B cell (primary cell): ENCODE data around the gene PPARG. TPM values are rescaled to one million over a fixed set of nuclear protein-coding genes. Genes with fewer than 3 reads are reported as not detected.

Experiments used
- ATAC-seq: fragments of 200-7000 bp; cut with Tn5 transposase; one replicate; pipeline ENCODE4 v1.10.0; 2021; ENCODE audit warnings: low read depth, mild to moderate bottlenecking, moderate number of reproducible peaks, moderate library complexity
- CTCF ChIA-PET: fragments of 350-600 bp; sonication (Branson Sonifier 250); formaldehyde crosslinking; loops from one replicate; lab custom pipeline; 2021; ENCODE audit warnings: antibody characterized with exemption, inconsistent platforms; lab: Charles Lee
- POLR2A ChIA-PET: fragments of 350-600 bp; sonication (Branson Sonifier 250); formaldehyde crosslinking; loops from one replicate; lab custom pipeline; 2021; ENCODE audit warnings: antibody characterized with exemption; lab: Charles Lee
- DNase-seq: peaks from one replicate; pipeline ENCODE4 v3.0.0; 2013
- H2AFZ ChIP-seq: 2 replicates; pipeline ENCODE4 v1.6.1; 2012; ENCODE audit warnings: mild to moderate bottlenecking, low read depth, low read length; ENCODE audit not compliant: insufficient read depth, poor library complexity, severe bottlenecking
- H3K27ac ChIP-seq, 2 donors: 1 replicate in 1 of 2; 2 replicates in 1 of 2; pipeline ENCODE4 v1.5.1; 2012 to 2013; ENCODE audit warnings: low read length in 2 of 2, mild to moderate bottlenecking in 2 of 2, moderate library complexity in 1 of 2
- H3K27me3 ChIP-seq, 4 experiments: fragments of 200-600 bp in 1 of 4; sonication (generic) in 1 of 4; replicated peaks in 1 of 4; 1 replicate in 2 of 4; 2 replicates in 2 of 4; pipeline versions ENCODE4 v1.6.1 to v1.7.0; 2013 to 2016; ENCODE audit warnings: low read length in 3 of 4, mild to moderate bottlenecking in 2 of 4, mixed read lengths in 1 of 4, moderate library complexity in 1 of 4; ENCODE audit not compliant: insufficient read depth in 4 of 4, control insufficient read depth in 3 of 4; ENCODE audit errors: control extremely low read depth in 1 of 4
- H3K36me3 ChIP-seq, 2 experiments: replicated peaks in 1 of 2; 1 replicate in 1 of 2; 2 replicates in 1 of 2; pipeline versions ENCODE4 v1.6.1 to v1.7.1; 2013; ENCODE audit warnings: low read length in 1 of 2; ENCODE audit not compliant: insufficient read depth in 2 of 2, control insufficient read depth in 1 of 2; ENCODE audit errors: control extremely low read depth in 1 of 2, extremely low read depth in 1 of 2
- H3K4me1 ChIP-seq, 2 donors: fragments of 200-600 bp in 1 of 2; sonication (generic) in 1 of 2; 1 replicate in 1 of 2; 2 replicates in 1 of 2; pipeline versions ENCODE4 v1.5.1 to v1.6.1; 2013 to 2017; ENCODE audit warnings: low read length in 2 of 2; ENCODE audit not compliant: control insufficient read depth in 2 of 2, insufficient read depth in 2 of 2
- H3K4me2 ChIP-seq: replicated peaks from 2 replicates; pipeline ENCODE3; 2012; ENCODE audit warnings: mild to moderate bottlenecking, low read depth, low read length; ENCODE audit not compliant: poor library complexity, severe bottlenecking
- H3K4me3 ChIP-seq, 5 experiments: fragments of 200-600 bp in 1 of 5; sonication (generic) in 1 of 5; 1 replicate in 3 of 5; 2 replicates in 2 of 5; pipeline versions ENCODE4 v1.5.1 to v1.7.0; 2011 to 2016; ENCODE audit warnings: low read length in 4 of 5, mild to moderate bottlenecking in 4 of 5, low read depth in 2 of 5, control low read depth in 1 of 5, moderate library complexity in 1 of 5; ENCODE audit not compliant: insufficient read depth in 1 of 5; ENCODE audit errors: control extremely low read depth in 1 of 5, extremely low read depth in 1 of 5
- H3K79me2 ChIP-seq: fragments of 200-600 bp; sonication (generic); one replicate; pipeline ENCODE4 v1.6.0; 2016; ENCODE audit warnings: low read length; ENCODE audit not compliant: control insufficient read depth, insufficient read depth
- H3K9ac ChIP-seq: fragments of 200-600 bp; sonication (generic); 2 replicates; pipeline ENCODE4 v1.6.1; 2017; ENCODE audit warnings: mild to moderate bottlenecking, low read length, moderate library complexity
- H3K9me3 ChIP-seq, 3 donors: one replicate each; pipeline versions ENCODE4 v1.6.1 to v1.7.1; 2013; ENCODE audit warnings: low read length in 2 of 3; ENCODE audit not compliant: control insufficient read depth in 2 of 3, insufficient read depth in 1 of 3; ENCODE audit errors: control extremely low read depth in 1 of 3
- H4K20me1 ChIP-seq: 2 replicates; pipeline ENCODE4 v1.6.0; 2012; ENCODE audit warnings: mild to moderate bottlenecking, low read length; ENCODE audit not compliant: insufficient read depth, control insufficient read depth, poor library complexity, severe bottlenecking
- H3K27ac Mint-ChIP-seq: one replicate; pipeline ENCODE4 v1.8.0; 2021; ENCODE audit warnings: mixed read lengths
- H3K27me3 Mint-ChIP-seq: one replicate; pipeline ENCODE4 v1.8.0; 2021; ENCODE audit warnings: mixed read lengths
- H3K4me1 Mint-ChIP-seq: one replicate; pipeline ENCODE4 v1.8.0; 2021; ENCODE audit warnings: mixed read lengths
- H3K4me3 Mint-ChIP-seq: one replicate; pipeline ENCODE4 v1.8.0; 2021; ENCODE audit warnings: mixed read lengths
- H3K9me3 Mint-ChIP-seq: one replicate; pipeline ENCODE4 v1.8.0; 2022; ENCODE audit warnings: mixed read lengths; ENCODE audit not compliant: insufficient read depth
- EZH2 ChIP-seq: IDR thresholded peaks from 2 replicates; pipeline ENCODE4 v1.6.1; 2012; ENCODE audit warnings: borderline replicate concordance, low read depth, mild to moderate bottlenecking, moderate library complexity, low read length; ENCODE audit not compliant: insufficient read depth, poor library complexity, severe bottlenecking
- WGBS: methylation state at CpG from one replicate; pipeline ENCODE4 v1.1.5; 2013; ENCODE audit warnings: missing lambda C conversion rate; ENCODE audit not compliant: insufficient coverage; 5-methylcytosine and 5-hydroxymethylcytosine counted together
- intact Hi-C: fragments of 100-400 bp; cut with micrococcal nuclease; formaldehyde crosslinking; loops from one replicate; pipeline ENCODE4 v1.10.0; 2022
- polyA plus RNA-seq: library from polyadenylated mRNA; depleted of rRNA; stranded (reverse); fragments of >200 nt; gene quantifications from 2 replicates; pipeline ENCODE4 v1.2.3, GENCODE V29; 2012
- total RNA-seq, 2 donors: library from RNA; stranded (reverse); fragments of 120-200 nt in 1 of 2; gene quantifications; 1 replicate in 1 of 2; 2 replicates in 1 of 2; pipeline versions ENCODE4 v1.2.3 to v1.2.4, GENCODE V29; 2013 to 2022
- TF ChIP-seq, protein P1 (sequence below): fragments of 200-600 bp; IDR thresholded peaks from one replicate; pipeline ENCODE4 v1.8.0; 2022; ENCODE audit warnings: antibody characterized with exemption, mild to moderate bottlenecking

PPARG gene
- total and polyA plus RNA-seq, 2 donors (not counting 1 experiment from before 2014, with no cell fraction given), result 0.12 to 0.44 TPM

DNA sequence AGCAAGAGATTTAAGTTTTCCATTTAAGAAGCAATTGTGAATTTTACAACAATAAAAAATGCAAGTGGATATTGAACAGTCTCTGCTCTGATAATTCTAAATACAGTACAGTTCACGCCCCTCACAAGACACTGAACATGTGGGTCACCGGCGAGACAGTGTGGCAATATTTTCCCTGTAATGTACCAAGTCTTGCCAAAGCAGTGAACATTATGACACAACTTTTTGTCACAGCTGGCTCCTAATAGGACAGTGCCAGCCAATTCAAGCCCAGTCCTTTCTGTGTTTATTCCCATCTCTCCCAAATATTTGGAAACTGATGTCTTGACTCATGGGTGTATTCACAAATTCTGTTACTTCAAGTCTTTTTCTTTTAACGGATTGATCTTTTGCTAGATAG lies 62.3 kb downstream of the PPARG start:
- Mint-ChIP-seq H3K4me1 (no peaks in the 10 kb centered on the region), H3K27ac (no peak overlapping the region), H3K4me3 (no peak overlapping the region), H3K27me3 (peaks cover 15% of the 10 kb centered on the region), H3K9me3 (no peaks in the 10 kb centered on the region)
- Histone ChIP-seq H3K36me3 (no peaks in the 10 kb centered on the region), H3K9me3 (no peaks in the 10 kb centered on the region), H3K4me3 (no peak overlapping the region), H3K9ac (no peak overlapping the region), H3K4me2 (no peak overlapping the region), H3K4me1 (no peaks in the 10 kb centered on the region), H3K27ac (no peak overlapping the region), H3K27me3 (no peaks in the 10 kb centered on the region), H3K79me2 (no peaks in the 10 kb centered on the region), H4K20me1 (no peaks in the 10 kb centered on the region), H2AFZ (no peak overlapping the region)
- 96% methylated on average over 3 of the region's 4 CpGs for WGBS
- POLR2A ChIA-PET, result interaction anchor here (0.6 kb wide), 1 partner anchor 446 kb away, joined by 3 read pairs; no protein-coding TSS in a partner anchor
- ATAC-seq (no peak), DNase-seq (no peak)
- intact Hi-C loops, result no loop called here
- CTCF ChIA-PET, result no interaction called here
- TF ChIP-seq EZH2, result no peak
- TF ChIP-seq, protein P1, sequence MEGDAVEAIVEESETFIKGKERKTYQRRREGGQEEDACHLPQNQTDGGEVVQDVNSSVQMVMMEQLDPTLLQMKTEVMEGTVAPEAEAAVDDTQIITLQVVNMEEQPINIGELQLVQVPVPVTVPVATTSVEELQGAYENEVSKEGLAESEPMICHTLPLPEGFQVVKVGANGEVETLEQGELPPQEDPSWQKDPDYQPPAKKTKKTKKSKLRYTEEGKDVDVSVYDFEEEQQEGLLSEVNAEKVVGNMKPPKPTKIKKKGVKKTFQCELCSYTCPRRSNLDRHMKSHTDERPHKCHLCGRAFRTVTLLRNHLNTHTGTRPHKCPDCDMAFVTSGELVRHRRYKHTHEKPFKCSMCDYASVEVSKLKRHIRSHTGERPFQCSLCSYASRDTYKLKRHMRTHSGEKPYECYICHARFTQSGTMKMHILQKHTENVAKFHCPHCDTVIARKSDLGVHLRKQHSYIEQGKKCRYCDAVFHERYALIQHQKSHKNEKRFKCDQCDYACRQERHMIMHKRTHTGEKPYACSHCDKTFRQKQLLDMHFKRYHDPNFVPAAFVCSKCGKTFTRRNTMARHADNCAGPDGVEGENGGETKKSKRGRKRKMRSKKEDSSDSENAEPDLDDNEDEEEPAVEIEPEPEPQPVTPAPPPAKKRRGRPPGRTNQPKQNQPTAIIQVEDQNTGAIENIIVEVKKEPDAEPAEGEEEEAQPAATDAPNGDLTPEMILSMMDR, result no peak

DNA sequence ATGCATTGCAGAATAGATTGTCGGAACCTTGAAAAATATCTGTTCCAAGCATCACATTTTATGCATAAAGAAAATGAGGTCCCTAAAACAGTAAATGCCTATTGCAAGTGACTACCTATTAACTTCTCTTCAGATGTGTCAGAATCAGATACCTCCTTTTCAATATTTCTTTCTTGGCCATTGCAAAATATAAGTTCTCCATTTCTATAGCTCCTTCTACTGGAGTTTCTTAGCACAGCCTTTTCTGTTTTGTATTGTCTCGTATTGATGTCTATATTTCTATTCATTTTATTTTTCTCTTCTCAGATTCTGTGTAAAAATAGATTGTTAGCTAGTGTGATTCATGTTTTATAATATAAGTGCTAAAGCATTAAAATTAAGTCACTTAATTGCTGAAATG lies 63.4 kb downstream of the PPARG start:
- Histone ChIP-seq H3K4me2 (no peak overlapping the region), H2AFZ (no peak overlapping the region), H3K9me3 (no peaks in the 10 kb centered on the region), H4K20me1 (no peaks in the 10 kb centered on the region), H3K4me1 (no peaks in the 10 kb centered on the region), H3K36me3 (no peaks in the 10 kb centered on the region), H3K27ac (no peak overlapping the region), H3K27me3 (no peaks in the 10 kb centered on the region), H3K9ac (no peak overlapping the region), H3K79me2 (no peaks in the 10 kb centered on the region), H3K4me3 (no peak overlapping the region)
- H3K4me1 Mint-ChIP-seq, result no peaks in the 10 kb centered on the region
- H3K27ac Mint-ChIP-seq, result no peak overlapping the region
- ChIA-PET CTCF (no interaction called here), POLR2A (no interaction called here)
- DNase-seq (no peak), ATAC-seq (no peak)
- H3K4me3 Mint-ChIP-seq, result no peak overlapping the region
- no peak for TF ChIP-seq EZH2
- TF ChIP-seq, protein P1, result no peak
- intact Hi-C loops, result no loop called here
- H3K9me3 Mint-ChIP-seq, result no peaks in the 10 kb centered on the region
- WGBS, result 100% methylated on average over 1 of the region's 2 CpGs
- peaks cover 14% of the 10 kb centered on the region for H3K27me3 Mint-ChIP-seq
